Prostate gland (tissue), 2 donors: ENCODE results near the gene GRID1. TPM values are rescaled to one million over a fixed set of nuclear protein-coding genes. Genes with fewer than 3 reads are reported as not detected.
"Not testable (repeated sequence)": the region's sequence is repeated elsewhere in the genome, so short reads cannot be mapped to it uniquely, and the experiment has no call there.

Experiments used
- DNase-seq: peaks from one replicate; pipeline ENCODE4 v3.0.0-alpha.2; 2019; ENCODE audit warnings: low spot score
- H3K27ac ChIP-seq, 2 donors: fragments of 200-600 bp; sonication (generic); 2 replicates each; pipeline ENCODE4 v1.5.1; 2017 to 2019
- H3K27me3 ChIP-seq: fragments of 200-600 bp; sonication (generic); replicated peaks from 2 replicates; pipeline ENCODE4 v1.5.1; 2019; ENCODE audit not compliant: insufficient read depth
- H3K36me3 ChIP-seq, 2 donors: fragments of 200-600 bp; sonication (generic); 1 replicate in 1 of 2; 2 replicates in 1 of 2; pipeline versions ENCODE4 v1.5.1 to v1.8.1; 2017 to 2019
- H3K4me1 ChIP-seq: fragments of 200-600 bp; sonication (generic); replicated peaks from 2 replicates; pipeline ENCODE4 v1.5.1; 2019
- H3K4me3 ChIP-seq, 2 donors: fragments of 200-600 bp; sonication (generic); 2 replicates each; pipeline ENCODE4 v1.5.1; 2017 to 2019
- H3K9me3 ChIP-seq: fragments of 200-600 bp; sonication (generic); 2 replicates; pipeline ENCODE4 v1.5.1; 2017
- POLR2A ChIP-seq: fragments of 450-650 bp; IDR thresholded peaks from one replicate; pipeline ENCODE4 v1.6.1; 2016; ENCODE audit warnings: antibody characterized with exemption, mild to moderate bottlenecking
- POLR2AphosphoS5 ChIP-seq: sonication (generic); formaldehyde crosslinking; IDR thresholded peaks from one replicate; pipeline ENCODE4 v1.6.1; 2017; ENCODE audit warnings: antibody characterized with exemption
- WGBS: methylation state at CpG from one replicate; pipeline ENCODE4 v1.1.5; 2018; 5-methylcytosine and 5-hydroxymethylcytosine counted together
- intact Hi-C: fragments of 100-400 bp; cut with DNase I; formaldehyde crosslinking; loops from one replicate; pipeline ENCODE4 v1.14.2; 2022
- total RNA-seq, 2 donors: library from RNA; depleted of rRNA; stranded (reverse); fragments of >200 nt; gene quantifications; one replicate each; pipeline ENCODE4 v1.1.0, GENCODE V29; 2016
- TF ChIP-seq, protein P1 (sequence below), 4 experiments: fragments of 200-600 bp in 2 of 4; fragments of 450-650 bp in 2 of 4; sonication (generic) in 2 of 4; IDR thresholded peaks; 1 replicate in 3 of 4; 2 replicates in 1 of 4; pipeline ENCODE4 v1.5.1; 2016 to 2019; ENCODE audit warnings: antibody characterized with exemption in 4 of 4, mild to moderate bottlenecking in 2 of 4, moderate library complexity in 2 of 4

The GRID1 gene
- total RNA-seq, 2 donors from 2014 or later = 1.0 to 10.0 TPM

- Histone ChIP-seq H3K4me1 (no peaks in the 10 kb centered on the region), H3K4me3 (no peak overlapping the region), H3K36me3 (no peaks in the 10 kb centered on the region), H3K9me3 (no peaks in the 10 kb centered on the region), H3K27ac (no peak overlapping the region), H3K27me3 (no peaks in the 10 kb centered on the region)
- no peak for DNase-seq
- intact Hi-C loops = no loop called here
- TF ChIP-seq POLR2AphosphoS5 = no peak
- TF ChIP-seq, protein P1, sequence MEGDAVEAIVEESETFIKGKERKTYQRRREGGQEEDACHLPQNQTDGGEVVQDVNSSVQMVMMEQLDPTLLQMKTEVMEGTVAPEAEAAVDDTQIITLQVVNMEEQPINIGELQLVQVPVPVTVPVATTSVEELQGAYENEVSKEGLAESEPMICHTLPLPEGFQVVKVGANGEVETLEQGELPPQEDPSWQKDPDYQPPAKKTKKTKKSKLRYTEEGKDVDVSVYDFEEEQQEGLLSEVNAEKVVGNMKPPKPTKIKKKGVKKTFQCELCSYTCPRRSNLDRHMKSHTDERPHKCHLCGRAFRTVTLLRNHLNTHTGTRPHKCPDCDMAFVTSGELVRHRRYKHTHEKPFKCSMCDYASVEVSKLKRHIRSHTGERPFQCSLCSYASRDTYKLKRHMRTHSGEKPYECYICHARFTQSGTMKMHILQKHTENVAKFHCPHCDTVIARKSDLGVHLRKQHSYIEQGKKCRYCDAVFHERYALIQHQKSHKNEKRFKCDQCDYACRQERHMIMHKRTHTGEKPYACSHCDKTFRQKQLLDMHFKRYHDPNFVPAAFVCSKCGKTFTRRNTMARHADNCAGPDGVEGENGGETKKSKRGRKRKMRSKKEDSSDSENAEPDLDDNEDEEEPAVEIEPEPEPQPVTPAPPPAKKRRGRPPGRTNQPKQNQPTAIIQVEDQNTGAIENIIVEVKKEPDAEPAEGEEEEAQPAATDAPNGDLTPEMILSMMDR (IDR thresholded peaks at IDR 0.05) = no peak
- TF ChIP-seq POLR2A = no peak
- 96% methylated on average over 5 of the region's 5 CpGs for WGBS
Measured at GRCh38 chr10:86245015-86245394, 121.6 kb downstream of the GRID1 start.

GRCh38 chr10:86244297-86245014, 122.1 kb downstream of the GRID1 start:
- 20% methylated on average over 16 of the region's 16 CpGs for WGBS
- Histone ChIP-seq H3K9me3 (no peaks in the 10 kb centered on the region), H3K27me3 (no peaks in the 10 kb centered on the region), H3K4me1 (no peaks in the 10 kb centered on the region), H3K4me3 (no peak overlapping the region), H3K27ac (no peak overlapping the region), H3K36me3 (no peaks in the 10 kb centered on the region)
- no peak for DNase-seq
- TF ChIP-seq POLR2A (no peak), POLR2AphosphoS5 (no peak)
- TF ChIP-seq, protein P1 (IDR thresholded peaks at IDR 0.05) = no peak
- intact Hi-C loops = no loop called here

DNA sequence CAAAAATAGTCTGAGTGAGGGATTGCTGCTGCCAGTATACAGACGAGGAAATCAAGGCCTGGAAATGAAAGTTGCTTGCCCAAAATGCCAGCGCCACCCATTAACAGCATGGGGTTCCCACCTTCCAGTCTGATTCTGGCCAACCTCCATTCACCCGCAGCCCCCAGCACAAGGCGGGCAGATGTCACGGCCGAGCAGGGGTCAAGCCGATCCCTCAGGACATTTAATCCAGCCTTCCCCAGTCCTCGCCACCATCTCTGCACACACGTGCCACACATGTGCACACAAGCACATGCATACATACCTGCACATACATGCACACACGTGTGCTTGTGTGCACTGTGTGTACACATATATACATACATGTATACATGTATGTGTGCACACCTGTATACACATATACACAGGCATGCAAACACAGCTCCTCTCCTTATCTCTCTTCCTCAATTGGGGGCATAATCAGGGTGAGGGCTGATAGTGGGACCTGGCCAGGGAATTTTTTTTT, 122.9 kb downstream of the GRID1 start:
- Histone ChIP-seq H3K4me3 (no peak overlapping the region), H3K9me3 (no peaks in the 10 kb centered on the region), H3K27ac (no peak overlapping the region), H3K36me3 (no peaks in the 10 kb centered on the region), H3K27me3 (no peaks in the 10 kb centered on the region), H3K4me1 (no peaks in the 10 kb centered on the region)
- no peak for DNase-seq
- WGBS = 90% methylated on average over 10 of the region's 10 CpGs
- intact Hi-C loops = no loop called here
- TF ChIP-seq, protein P1 (IDR thresholded peaks at IDR 0.05) = no peak
- TF ChIP-seq POLR2A (no peak), POLR2AphosphoS5 (no peak)

- no peaks in the 10 kb centered on the region for H3K36me3 ChIP-seq
- H3K27me3 ChIP-seq = no peaks in the 10 kb centered on the region
- WGBS = 93% methylated on average over 4 of the region's 4 CpGs
- intact Hi-C loops = no loop called here
- H3K4me3 ChIP-seq = no peak overlapping the region
- no peaks in the 10 kb centered on the region for H3K4me1 ChIP-seq
- H3K27ac ChIP-seq = no peak overlapping the region
- TF ChIP-seq POLR2A = no peak
- TF ChIP-seq, protein P1 (IDR thresholded peaks at IDR 0.05) = no peak
- TF ChIP-seq POLR2AphosphoS5 = no peak
- DNase-seq = no peak
- H3K9me3 ChIP-seq = no peaks in the 10 kb centered on the region
Measured at GRCh38 chr10:86242761-86243160, 123.8 kb downstream of the GRID1 start.

DNA sequence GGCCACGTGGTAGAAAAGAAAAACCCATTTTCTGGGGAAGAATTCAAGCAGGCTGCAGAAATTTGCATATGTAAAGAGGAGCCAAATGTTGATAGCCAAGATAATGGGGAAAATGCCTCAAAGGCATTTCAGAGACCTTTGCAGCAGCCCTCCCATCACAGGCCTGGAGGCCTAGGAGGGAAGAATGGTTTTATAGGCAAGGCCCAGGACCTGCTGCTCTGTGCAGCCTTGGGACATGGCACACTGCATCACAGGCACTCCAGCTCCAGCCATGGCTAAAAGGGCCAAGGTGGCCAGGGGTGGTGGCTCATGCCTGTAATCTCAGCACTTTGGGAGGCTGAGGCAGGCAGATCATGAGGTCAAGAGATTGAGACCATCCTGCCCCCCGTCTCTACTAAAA, 128.5 kb downstream of the GRID1 start:
- H3K4me1 ChIP-seq, H3K4me3 ChIP-seq, H3K27me3 ChIP-seq, H3K27ac ChIP-seq, H3K36me3 ChIP-seq, H3K9me3 ChIP-seq, DNase-seq, intact Hi-C loops: not testable (repeated sequence)
- 52% methylated on average over 2 of the region's 2 CpGs for WGBS
